Right lobe of liver (tissue), 6 donors: Measurements from ENCODE around the gene ASGR1. TPM values are rescaled to one million over a fixed set of nuclear protein-coding genes. Genes with fewer than 3 reads are reported as not detected.

ENCODE experiments used
- ATAC-seq, 4 donors: fragments of 200-7000 bp; cut with Tn5 transposase; one replicate each; pipeline ENCODE4 v1.9.1; 2020; ENCODE audit warnings: mild to moderate bottlenecking in 4 of 4, moderate library complexity in 4 of 4
- DNase-seq, 3 donors: peaks; one replicate each; pipeline ENCODE4 v3.0.0-alpha.2; 2020
- H3K27ac ChIP-seq, 3 donors: fragments of 200-600 bp; one replicate each; pipeline ENCODE4 v1.8.0; 2022
- H3K27me3 ChIP-seq, 2 donors: fragments of 200-600 bp; one replicate each; pipeline ENCODE4 v1.8.0; 2022
- H3K36me3 ChIP-seq, 4 donors: fragments of 200-600 bp; sonication (generic) in 1 of 4; one replicate each; pipeline versions ENCODE4 v1.5.1 to v1.8.0; 2017 to 2022; ENCODE audit warnings: control low read depth in 1 of 4
- H3K4me1 ChIP-seq, 4 donors: fragments of 200-600 bp; sonication (generic) in 1 of 4; one replicate each; pipeline versions ENCODE4 v1.5.1 to v1.8.0; 2017 to 2022; ENCODE audit warnings: control low read depth in 1 of 4
- H3K4me3 ChIP-seq, 3 donors: fragments of 200-600 bp; one replicate each; pipeline ENCODE4 v1.8.0; 2022
- H3K9me3 ChIP-seq, 4 donors: fragments of 200-600 bp; sonication (generic) in 1 of 4; one replicate each; pipeline versions ENCODE4 v1.5.1 to v1.8.0; 2017 to 2022; ENCODE audit warnings: control low read depth in 1 of 4
- POLR2A ChIP-seq: fragments of 450-650 bp; IDR thresholded peaks from one replicate; pipeline ENCODE4 v1.6.1; 2017; ENCODE audit warnings: antibody characterized with exemption, mild to moderate bottlenecking
- WGBS: methylation state at CpG from one replicate; pipeline ENCODE4 v1.1.6; 2018; ENCODE audit warnings: low coverage, low lambda C conversion rate; ENCODE audit not compliant: insufficient coverage; ENCODE audit errors: missing lambda C conversion rate; 5-methylcytosine and 5-hydroxymethylcytosine counted together
- intact Hi-C, 2 donors: fragments of 100-400 bp; cut with DNase I; formaldehyde crosslinking; loops; one replicate each; pipeline versions ENCODE4 v1.11.2 to v1.14.1; 2022
- total RNA-seq, 6 experiments: library from RNA; depleted of rRNA in 2 of 6; stranded (reverse); fragments of >200 nt in 2 of 6; fragmentation: NEBNext Ultra II Directional in 3 of 6; extraction: Animal tissue kit (Norgen Biotek cat#: 25700) in 3 of 6; gene quantifications; one replicate each; pipeline versions ENCODE4 v1.1.0 to v1.2.4, GENCODE V29; 2016 to 2023
- TF ChIP-seq, protein P1 (sequence below), 4 donors: fragments of 200-600 bp in 3 of 4; fragments of 450-650 bp in 1 of 4; IDR thresholded peaks; one replicate each; pipeline versions ENCODE4 v1.5.1 to v1.8.0; 2016 to 2022; ENCODE audit warnings: antibody characterized with exemption in 4 of 4, mild to moderate bottlenecking in 2 of 4
- donor health status: DM: no; HTN: yes; CAD: no.
- donor health status: DM: no; HTN: no; CAD: no.
- donor health status: DM: no; HTN: no; CAD: no.
- donor health status: DM: no; HTN: yes; CAD: no.
- donor health status: DM: no; HTN: yes; CAD: no.

ASGR1 gene
- total RNA-seq, 6 experiments from 2014 or later = 399 to 624 (median 417) TPM

DNA sequence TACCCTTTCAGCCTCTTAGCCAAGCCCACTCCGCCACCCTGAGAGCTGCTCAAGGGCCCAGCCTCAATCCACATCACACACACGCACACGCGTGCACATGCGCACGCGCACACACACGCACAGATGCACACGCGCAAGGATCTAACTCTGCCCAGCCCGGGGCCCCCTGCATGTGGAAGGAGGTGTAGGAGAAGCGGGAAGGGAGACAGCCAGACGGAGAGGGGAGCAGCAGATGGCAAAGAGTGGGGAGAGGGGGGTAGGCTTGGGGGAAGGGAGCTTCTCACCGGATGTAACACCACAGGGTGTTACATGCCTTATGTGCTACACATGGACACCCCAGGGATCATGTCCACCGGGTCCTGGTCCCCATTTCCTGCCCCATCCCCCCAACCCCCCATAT lies 25.2 kb upstream of the ASGR1 start:
- H3K27me3 ChIP-seq = no peaks in the 10 kb centered on the region
- H3K4me3 ChIP-seq = no peak overlapping the region
- H3K36me3 ChIP-seq = peaks cover 0 to 5% (median 0%) of the 10 kb centered on the region in 4 donors
- H3K27ac ChIP-seq = no peak overlapping the region
- intact Hi-C loops = no loop called here
- TF ChIP-seq, protein P1, sequence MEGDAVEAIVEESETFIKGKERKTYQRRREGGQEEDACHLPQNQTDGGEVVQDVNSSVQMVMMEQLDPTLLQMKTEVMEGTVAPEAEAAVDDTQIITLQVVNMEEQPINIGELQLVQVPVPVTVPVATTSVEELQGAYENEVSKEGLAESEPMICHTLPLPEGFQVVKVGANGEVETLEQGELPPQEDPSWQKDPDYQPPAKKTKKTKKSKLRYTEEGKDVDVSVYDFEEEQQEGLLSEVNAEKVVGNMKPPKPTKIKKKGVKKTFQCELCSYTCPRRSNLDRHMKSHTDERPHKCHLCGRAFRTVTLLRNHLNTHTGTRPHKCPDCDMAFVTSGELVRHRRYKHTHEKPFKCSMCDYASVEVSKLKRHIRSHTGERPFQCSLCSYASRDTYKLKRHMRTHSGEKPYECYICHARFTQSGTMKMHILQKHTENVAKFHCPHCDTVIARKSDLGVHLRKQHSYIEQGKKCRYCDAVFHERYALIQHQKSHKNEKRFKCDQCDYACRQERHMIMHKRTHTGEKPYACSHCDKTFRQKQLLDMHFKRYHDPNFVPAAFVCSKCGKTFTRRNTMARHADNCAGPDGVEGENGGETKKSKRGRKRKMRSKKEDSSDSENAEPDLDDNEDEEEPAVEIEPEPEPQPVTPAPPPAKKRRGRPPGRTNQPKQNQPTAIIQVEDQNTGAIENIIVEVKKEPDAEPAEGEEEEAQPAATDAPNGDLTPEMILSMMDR (IDR thresholded peaks at IDR 0.05) = no peak
- no peak for TF ChIP-seq POLR2A
- peaks cover 0 to 5% (median 0%) of the 10 kb centered on the region in 4 donors for H3K4me1 ChIP-seq
- peak in 1 of 4 donors; percentile 3 for ATAC-seq
- peak in 1 of 3 donors; percentile 45 for DNase-seq
- 100% methylated on average over 1 of the region's 15 CpGs for WGBS
- H3K9me3 ChIP-seq = no peaks in the 10 kb centered on the region

DNA sequence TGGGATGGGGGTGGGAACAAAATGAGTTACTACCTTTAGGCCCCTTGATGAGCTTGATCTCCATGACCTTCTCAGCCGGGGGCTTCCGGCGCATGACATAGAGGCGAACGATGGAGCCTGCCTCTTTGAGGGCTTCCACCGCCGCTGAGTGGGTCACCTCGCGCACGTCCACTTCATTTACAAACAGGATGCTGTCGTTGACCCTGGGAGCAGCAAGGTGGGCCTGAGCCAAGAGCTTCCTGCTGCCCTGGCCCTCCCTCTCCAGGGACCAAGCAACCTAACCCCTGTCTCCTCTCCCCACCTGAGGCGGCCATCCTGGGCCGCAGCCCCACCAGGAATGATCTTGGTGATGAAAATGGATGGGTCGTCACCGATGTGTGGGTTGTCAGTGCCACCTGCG lies 24.2 kb upstream of the ASGR1 start:
- Histone ChIP-seq H3K27ac (no peak overlapping the region), H3K4me1 (peaks cover 0 to 5% (median 0%) of the 10 kb centered on the region in 4 donors), H3K36me3 (peaks cover 0 to 5% (median 0%) of the 10 kb centered on the region in 4 donors), H3K27me3 (no peaks in the 10 kb centered on the region), H3K4me3 (no peak overlapping the region), H3K9me3 (no peaks in the 10 kb centered on the region)
- DNase-seq = no peak
- intact Hi-C loops = no loop called here
- no peak for TF ChIP-seq POLR2A
- TF ChIP-seq, protein P1 (IDR thresholded peaks at IDR 0.05) = no peak
- 100% methylated on average over 3 of the region's 16 CpGs for WGBS
- no peak for ATAC-seq

GRCh38 chr17:7196651-7197401 lies 17.7 kb upstream of the ASGR1 start:
- peak in 2 of 3 donors; percentile 40 to 43 for DNase-seq
- H3K4me1 ChIP-seq = no peaks in the 10 kb centered on the region
- ATAC-seq = no peak
- H3K27me3 ChIP-seq = no peaks in the 10 kb centered on the region
- no peaks in the 10 kb centered on the region for H3K9me3 ChIP-seq
- no peaks in the 10 kb centered on the region for H3K36me3 ChIP-seq
- no peak overlapping the region for H3K4me3 ChIP-seq
- intact Hi-C loops = no loop called here
- 89% methylated on average over 6 of the region's 22 CpGs for WGBS
- no peak overlapping the region for H3K27ac ChIP-seq
- TF ChIP-seq, protein P1 (IDR thresholded peaks at IDR 0.05) = no peak
- no peak for TF ChIP-seq POLR2A

- TF ChIP-seq POLR2A = no peak
- TF ChIP-seq, protein P1 (IDR thresholded peaks at IDR 0.05) = no peak
- H3K36me3 ChIP-seq = no peaks in the 10 kb centered on the region
Observed at GRCh38 chr17:7195971-7196370, 16.8 kb upstream of the ASGR1 start.

More at GRCh38 chr17:7195971-7196370, 16.8 kb upstream of the ASGR1 start:
- WGBS = 60% methylated on average over 1 of the region's 12 CpGs
- Histone ChIP-seq H3K27ac (no peak overlapping the region), H3K9me3 (no peaks in the 10 kb centered on the region), H3K4me3 (no peak overlapping the region), H3K4me1 (no peaks in the 10 kb centered on the region), H3K27me3 (no peaks in the 10 kb centered on the region)
- intact Hi-C loops = no loop called here
- DNase-seq (peak in 1 of 3 donors; percentile 17), ATAC-seq (no peak)
